ENCODE data around the gene ASTN2. TPM values are rescaled to one million over a fixed set of nuclear protein-coding genes. Genes with fewer than 3 reads are reported as not detected.

ASTN2 gene
- polyA plus RNA-seq, 1 donor from 2014 or later = 6.8 TPM

GRCh38 chr9:116387934-116388698 is 1026.7 kb downstream of the ASTN2 start:
- no peaks in the 10 kb centered on the region for H3K27me3 ChIP-seq (ENCODE audit: insufficient read depth, low read depth, low read length)
- H3K9me2 ChIP-seq (ENCODE audit: insufficient read depth, low read length) = no peaks in the 10 kb centered on the region
- H3K9ac ChIP-seq (ENCODE audit: low read length) = no peak overlapping the region
- no peak overlapping the region for H2AFZ ChIP-seq (ENCODE audit: low read depth, low read length)
- H3K9me3 ChIP-seq (ENCODE audit: low read length) = no peaks in the 10 kb centered on the region
- no peak overlapping the region for H3K4me3 ChIP-seq (ENCODE audit: low read length)
- TF ChIP-seq CTCF (IDR thresholded peaks at IDR 0.05; ENCODE audit: poor library complexity, severe bottlenecking) (no peak), POLR2AphosphoS5 (IDR thresholded peaks at IDR 0.05) (no peak), RAD21 (conservative IDR thresholded peaks at IDR 0.05) (no peak), SMC3 (conservative IDR thresholded peaks at IDR 0.05; ENCODE audit: poor library complexity) (no peak), EP300 (conservative IDR thresholded peaks at IDR 0.05; ENCODE audit: poor library complexity, severe bottlenecking) (no peak), TAF1 (IDR thresholded peaks at IDR 0.05; ENCODE audit: low read depth) (no peak), EZH2 (IDR thresholded peaks at IDR 0.05; ENCODE audit: borderline replicate concordance, insufficient read depth, low read length, poor library complexity, severe bottlenecking) (no peak), MXI1 (conservative IDR thresholded peaks at IDR 0.05; ENCODE audit: poor library complexity, severe bottlenecking) (no peak), REST (IDR thresholded peaks at IDR 0.05; ENCODE audit: borderline replicate concordance) (no peak)
- H3K36me3 ChIP-seq (ENCODE audit: insufficient read depth, low read length) = no peaks in the 10 kb centered on the region
- no peak overlapping the region for H3K27ac ChIP-seq (ENCODE audit: low read length)
- H3K79me2 ChIP-seq (replicated peaks; ENCODE audit: insufficient read depth, low read length) = no peaks in the 10 kb centered on the region
- H3F3A ChIP-seq (ENCODE audit: insufficient read depth, low read length, poor library complexity, severe bottlenecking) = no peaks in the 10 kb centered on the region
- H3K4me2 ChIP-seq (ENCODE audit: low read length) = no peak overlapping the region
- no peaks in the 10 kb centered on the region for H4K20me1 ChIP-seq (ENCODE audit: insufficient read depth)

GRCh38 chr9:116383936-116384335 is 1030.9 kb downstream of the ASTN2 start:
- Histone ChIP-seq H3K9me3 (ENCODE audit: low read length) (no peaks in the 10 kb centered on the region), H3K27ac (ENCODE audit: low read length) (no peak overlapping the region), H3K9ac (ENCODE audit: low read length) (no peak overlapping the region), H3K4me3 (ENCODE audit: low read length) (no peak overlapping the region), H3K9me2 (ENCODE audit: insufficient read depth, low read length) (no peaks in the 10 kb centered on the region), H3F3A (ENCODE audit: insufficient read depth, low read length, poor library complexity, severe bottlenecking) (no peaks in the 10 kb centered on the region), H4K20me1 (ENCODE audit: insufficient read depth) (no peaks in the 10 kb centered on the region), H2AFZ (ENCODE audit: low read depth, low read length) (no peak overlapping the region), H3K4me2 (ENCODE audit: low read length) (no peak overlapping the region), H3K36me3 (ENCODE audit: insufficient read depth, low read length) (no peaks in the 10 kb centered on the region), H3K79me2 (replicated peaks; ENCODE audit: insufficient read depth, low read length) (no peaks in the 10 kb centered on the region), H3K27me3 (ENCODE audit: insufficient read depth, low read depth, low read length) (no peaks in the 10 kb centered on the region)
- TF ChIP-seq TAF1 (IDR thresholded peaks at IDR 0.05; ENCODE audit: low read depth) = no peak
- TF ChIP-seq REST (IDR thresholded peaks at IDR 0.05; ENCODE audit: borderline replicate concordance) = no peak
- TF ChIP-seq CTCF (IDR thresholded peaks at IDR 0.05; ENCODE audit: poor library complexity, severe bottlenecking) = no peak
- TF ChIP-seq RAD21 (conservative IDR thresholded peaks at IDR 0.05) = no peak
- TF ChIP-seq EZH2 (IDR thresholded peaks at IDR 0.05; ENCODE audit: borderline replicate concordance, insufficient read depth, low read length, poor library complexity, severe bottlenecking) = no peak
- TF ChIP-seq POLR2AphosphoS5 (IDR thresholded peaks at IDR 0.05) = no peak
- no peak for TF ChIP-seq SMC3 (conservative IDR thresholded peaks at IDR 0.05; ENCODE audit: poor library complexity)
